Glomerular endothelial cell (primary cell): ENCODE results near the gene PUM1. TPM values are rescaled to one million over a fixed set of nuclear protein-coding genes. Genes with fewer than 3 reads are reported as not detected.
"Not testable (repeated sequence)": the region's sequence is repeated elsewhere in the genome, so short reads cannot be mapped to it uniquely, and the experiment has no call there.

ENCODE experiments used
- DNase-seq: peaks from one replicate; pipeline ENCODE4 v3.0.0-alpha.2; 2011; ENCODE audit warnings: low read depth, low spot score; ENCODE audit errors: extremely low read depth
- total RNA-seq: library from RNA; depleted of rRNA; stranded (reverse); fragments of >200 nt; gene quantifications from 2 replicates; pipeline ENCODE4 v1.2.3, GENCODE V29; 2015

Gene PUM1
- total RNA-seq, 1 donor from 2014 or later = 74.7 TPM

GRCh38 chr1:30968220-30968971, 97.1 kb downstream of the PUM1 start:
- DNase-seq = no peak

DNA sequence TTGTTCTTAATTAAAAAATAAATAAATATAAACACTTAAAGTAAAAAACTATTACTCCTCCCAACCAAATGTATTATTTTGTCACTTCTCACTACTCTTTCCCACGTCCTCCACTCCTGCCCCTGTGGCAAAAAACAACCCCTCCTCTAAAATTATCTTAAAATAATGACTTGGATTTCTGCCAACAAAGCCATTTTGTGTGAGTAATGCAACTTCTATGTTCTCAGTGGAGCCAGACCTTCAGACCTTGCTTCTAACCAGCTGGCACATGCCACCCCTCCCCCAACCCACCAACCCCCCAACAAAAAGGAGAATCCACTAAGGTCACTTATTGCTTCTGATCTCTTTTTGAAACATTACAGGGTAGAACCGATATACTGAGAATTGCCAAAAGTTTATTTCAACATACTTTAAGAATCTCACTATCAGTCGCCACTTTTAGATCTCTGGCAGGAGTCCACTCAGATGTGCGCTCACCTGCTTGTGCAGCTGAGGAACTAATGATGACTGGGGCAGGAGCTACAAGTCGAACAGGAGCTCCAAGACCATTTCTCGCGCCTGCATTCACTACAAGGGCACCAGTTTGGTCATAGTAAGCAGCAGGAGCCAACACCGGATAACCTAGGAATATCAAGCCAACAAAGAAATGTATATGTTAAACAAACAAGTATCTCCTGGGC, 98.7 kb downstream of the PUM1 start:
- DNase-seq = peak; percentile 63

DNA sequence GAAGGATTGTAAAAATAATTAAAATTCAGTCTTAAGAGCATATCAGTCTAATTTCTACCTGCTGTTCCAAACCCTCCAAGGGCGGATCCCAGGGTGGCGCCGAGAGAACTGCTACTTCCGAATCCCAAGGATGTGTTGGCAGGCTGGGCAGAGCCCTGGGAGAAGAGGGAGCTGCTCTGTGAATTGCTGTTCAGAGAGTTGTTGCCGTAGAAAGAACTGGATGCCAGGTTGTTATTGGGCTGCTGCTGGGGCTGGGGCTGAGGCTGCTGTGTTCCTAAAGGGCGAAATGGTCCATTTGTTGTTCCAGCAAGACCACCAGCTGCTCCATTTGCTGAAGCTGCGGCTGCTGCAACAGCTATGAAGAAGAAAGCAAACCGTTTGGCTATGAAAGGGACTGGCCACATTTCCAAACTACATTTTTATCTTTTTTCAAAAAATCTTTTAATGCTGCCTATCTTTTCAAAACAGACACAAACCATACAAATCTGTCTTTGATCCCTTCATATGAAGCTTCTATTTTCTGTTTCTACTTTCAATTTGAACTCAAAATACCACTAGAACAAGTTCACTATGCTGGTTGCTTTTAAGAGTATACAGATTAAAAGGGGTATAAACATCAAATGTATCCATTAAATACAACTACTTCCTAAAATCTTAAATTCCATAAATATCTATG, 99.5 kb downstream of the PUM1 start:
- DNase-seq = no peak

DNA sequence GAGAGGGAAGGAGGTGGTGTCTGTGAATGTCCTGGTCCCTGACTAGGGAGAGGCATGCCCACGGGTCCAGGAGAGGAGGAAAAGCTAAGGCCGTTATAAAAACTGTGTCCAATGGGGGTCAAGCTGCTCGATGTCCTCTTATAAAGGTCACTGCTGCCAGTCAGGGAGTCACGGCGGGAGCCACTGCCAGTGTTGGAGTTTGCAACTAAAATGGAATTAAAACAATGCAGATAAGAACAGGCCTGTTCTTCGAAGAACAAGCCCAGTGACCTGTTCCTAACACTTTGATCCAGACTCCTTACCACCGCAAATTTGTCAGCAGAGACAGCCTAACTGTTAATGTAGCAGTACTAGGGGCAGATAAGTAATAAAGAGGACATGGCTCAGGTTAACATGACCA, 100.8 kb downstream of the PUM1 start:
- DNase-seq = no peak

DNA sequence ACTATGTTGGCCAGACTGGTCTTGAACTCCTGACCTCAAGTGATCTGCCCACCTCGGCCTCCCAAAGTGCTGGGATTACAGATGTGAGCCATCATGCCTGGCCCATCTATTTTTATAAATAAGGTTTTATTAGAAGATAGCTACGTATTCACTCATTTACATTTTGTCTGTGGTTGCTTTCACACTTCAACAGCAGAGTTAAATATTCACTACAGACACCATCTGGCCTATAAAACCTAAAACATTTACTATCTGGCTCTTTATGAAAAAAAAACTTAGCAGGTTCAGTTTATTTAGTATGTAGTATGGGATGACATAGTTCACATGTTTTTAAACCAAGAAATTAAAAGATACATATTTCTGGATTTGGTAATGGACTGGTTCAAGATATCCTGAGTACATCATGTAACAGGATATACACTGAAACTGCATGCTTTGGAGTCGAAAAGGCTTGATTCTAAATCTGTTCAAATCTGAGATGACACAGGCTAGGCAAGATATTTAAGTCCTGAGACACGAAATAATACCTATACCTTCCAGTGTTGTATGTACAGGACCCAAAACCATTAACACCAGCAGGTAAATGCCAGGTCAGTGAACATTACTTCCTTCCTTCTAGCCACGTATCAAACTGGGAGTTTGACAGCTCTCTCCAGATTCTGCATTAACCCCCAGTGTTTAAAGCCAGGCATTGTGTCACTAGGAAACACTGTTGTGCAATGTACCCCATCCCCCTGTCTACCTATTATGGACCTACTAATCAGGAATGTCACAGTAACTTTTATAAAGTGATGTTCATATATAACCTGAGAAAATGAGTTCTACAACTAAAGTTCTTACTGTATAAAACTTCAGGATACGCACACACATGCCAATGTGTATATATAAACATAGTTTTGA, 102.7 kb downstream of the PUM1 start:
- DNase-seq = no peak

DNA sequence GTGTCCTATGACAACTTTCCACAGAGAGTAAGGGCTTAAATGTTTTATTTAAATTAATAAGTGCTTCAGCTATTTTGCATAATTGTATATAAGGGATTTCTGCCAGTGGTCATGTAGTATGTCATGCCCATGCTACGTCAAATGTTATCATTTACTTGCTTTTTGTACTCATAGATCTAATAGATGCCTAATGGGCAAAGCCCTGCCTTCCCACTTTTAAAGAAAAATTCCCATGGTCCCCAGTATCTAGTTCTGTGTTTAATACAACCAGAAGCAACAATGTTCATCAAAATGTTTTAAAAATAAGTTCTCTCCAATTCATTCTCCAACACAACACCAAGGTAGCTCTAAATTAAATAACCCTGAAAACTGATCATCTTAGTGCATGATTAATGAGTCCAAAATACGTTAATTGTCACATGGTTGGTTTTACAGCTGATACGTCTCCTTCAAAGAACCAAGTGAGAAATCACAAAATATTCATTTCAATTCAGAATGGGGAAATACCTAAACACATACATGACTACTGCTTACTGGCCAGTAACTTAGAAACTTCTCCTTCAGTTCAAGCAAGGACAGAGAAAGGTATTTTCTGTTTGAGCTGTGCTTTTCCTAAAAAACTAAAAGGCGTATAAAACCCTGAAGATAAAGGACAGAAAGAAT, 107.8 kb downstream of the PUM1 start:
- no peak for DNase-seq

- DNase-seq = no peak
These were observed 110.0 kb downstream of the PUM1 start for GRCh38 chr1:30955448-30956015.

DNA sequence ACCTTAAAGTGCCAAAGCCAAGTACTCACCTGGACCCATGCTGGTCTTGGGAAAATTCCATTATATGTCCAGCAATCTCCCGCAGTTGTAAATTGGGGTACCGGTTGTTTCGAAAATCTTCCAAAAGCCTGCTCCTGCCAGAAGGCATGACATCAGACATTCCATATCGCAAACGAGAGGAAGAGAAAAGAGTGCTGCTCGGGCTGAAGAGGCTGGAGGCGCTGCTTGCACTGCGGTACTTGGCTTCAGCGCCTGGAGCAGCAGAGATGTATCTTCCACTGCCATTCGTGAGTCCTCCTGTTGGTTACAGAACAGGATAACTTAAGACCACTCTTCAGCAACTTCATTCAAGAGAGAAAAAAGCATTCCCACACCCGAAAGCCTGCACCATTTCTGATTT, 111.8 kb downstream of the PUM1 start:
- DNase-seq = no peak

GRCh38 chr1:30952098-30952497, 113.4 kb downstream of the PUM1 start:
- DNase-seq = no peak

- no peak for DNase-seq
These were observed 114.8 kb downstream of the PUM1 start for GRCh38 chr1:30950700-30951099.

DNA sequence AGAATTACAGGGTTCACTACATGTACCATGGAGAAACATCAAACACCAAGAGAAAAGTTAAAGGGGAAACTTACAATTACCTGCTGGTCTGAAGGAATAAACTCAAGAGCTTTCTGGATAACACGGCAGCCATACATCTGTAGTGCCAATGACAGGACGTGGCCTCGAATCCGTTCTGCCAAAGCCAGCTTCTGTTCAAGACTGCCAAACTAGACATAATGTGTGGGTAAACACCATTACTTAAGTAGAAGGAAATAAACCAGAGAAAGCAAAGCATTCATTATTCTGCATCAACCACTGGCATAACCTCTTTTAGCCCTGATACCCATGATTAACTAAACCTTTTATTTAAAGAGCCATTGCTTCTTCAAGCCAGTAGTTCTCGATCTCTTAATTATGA, 115.5 kb downstream of the PUM1 start:
- no peak for DNase-seq

GRCh38 chr1:30949487-30949838, 116.1 kb downstream of the PUM1 start:
- not testable (repeated sequence) for DNase-seq

DNA sequence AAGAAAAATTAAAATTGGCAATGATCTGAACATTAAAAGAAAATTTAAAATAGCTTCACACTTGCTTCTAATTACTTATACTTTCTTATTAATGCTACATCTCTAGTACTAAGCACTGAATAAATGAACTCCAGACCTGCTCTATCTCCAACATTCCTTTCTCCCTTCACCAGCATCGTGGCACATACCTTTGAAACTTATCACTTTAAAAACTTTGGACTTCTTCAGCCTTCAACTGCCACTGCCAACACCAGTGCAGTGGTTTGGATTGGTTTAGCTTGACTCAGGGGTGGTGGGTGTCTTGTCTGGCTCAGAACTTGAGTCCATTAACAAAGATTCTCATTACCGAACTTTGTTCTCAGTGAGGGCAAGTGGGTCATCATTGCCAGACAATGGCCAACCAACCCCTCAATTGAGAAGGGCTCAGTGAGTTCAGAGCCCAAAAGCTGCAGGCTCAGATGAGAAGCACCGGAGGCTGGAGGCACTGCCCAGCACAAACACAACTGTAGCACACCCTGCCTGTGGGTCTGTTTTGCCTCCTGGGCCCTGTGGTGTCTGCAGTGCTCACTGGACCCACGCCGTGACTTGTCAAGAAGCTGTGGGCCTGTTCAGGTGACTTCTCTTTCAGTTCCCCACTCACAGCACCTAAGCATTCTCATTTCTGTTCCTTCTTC, 116.6 kb downstream of the PUM1 start:
- not testable (repeated sequence) for DNase-seq

- DNase-seq = no peak
These were observed 117.2 kb downstream of the PUM1 start for GRCh38 chr1:30948278-30948677.

- DNase-seq = no peak
These were observed 118.3 kb downstream of the PUM1 start for GRCh38 chr1:30947212-30947611.

DNA sequence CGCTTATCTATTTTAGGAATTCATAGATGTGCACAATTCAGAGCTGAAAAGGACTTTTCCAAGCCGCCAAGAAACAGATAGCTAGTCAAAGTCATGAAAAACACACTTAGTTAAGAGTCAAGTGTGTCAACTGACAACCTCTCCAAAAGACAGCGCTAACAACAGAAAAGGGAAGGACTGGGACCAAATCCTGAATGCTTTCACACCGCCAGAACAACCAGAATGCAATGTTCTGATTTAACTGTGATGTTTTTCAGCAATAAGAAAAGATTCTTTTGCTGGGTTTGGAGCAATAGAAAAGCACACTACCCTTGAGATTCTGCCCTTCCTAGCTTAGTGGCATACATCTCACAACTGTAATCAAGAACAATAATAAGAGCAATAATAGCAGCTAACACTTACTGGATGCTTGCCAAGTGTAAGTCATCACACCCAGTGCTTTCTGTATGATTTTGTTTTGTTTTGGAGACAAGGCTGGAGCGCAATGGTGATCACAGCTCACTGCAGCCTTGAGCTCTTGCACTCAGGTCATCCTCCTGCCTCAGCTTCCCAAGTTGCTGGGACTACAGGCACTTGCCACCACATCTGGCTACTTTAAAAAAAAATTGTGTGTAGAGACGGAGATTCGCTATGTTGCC, 123.1 kb downstream of the PUM1 start:
- DNase-seq = no peak

- no peak for DNase-seq
These were observed 125.0 kb downstream of the PUM1 start for GRCh38 chr1:30940541-30940940.

GRCh38 chr1:30936541-30937171, 128.9 kb downstream of the PUM1 start:
- DNase-seq = no peak

- DNase-seq = not testable (repeated sequence)
These were observed 129.8 kb downstream of the PUM1 start for GRCh38 chr1:30935758-30936157.
